Measurements from ENCODE around the gene CLIC6. TPM values are rescaled to one million over a fixed set of nuclear protein-coding genes. Genes with fewer than 3 reads are reported as not detected.

The CLIC6 gene
- total RNA-seq, 4 donors from 2014 or later, result 0.37 to 6.2 (median 1.6) TPM

- ATAC-seq (ENCODE audit: low FRiP score), result no peak
- no peak for TF ChIP-seq CTCF (IDR thresholded peaks at IDR 0.05)
- no peak for DNase-seq (ENCODE audit: low spot score)
Observed at GRCh38 chr21:34754690-34755647, 86.2 kb downstream of the CLIC6 start.

- TF ChIP-seq CTCF (IDR thresholded peaks at IDR 0.05), result no peak
- ATAC-seq (ENCODE audit: low FRiP score) (no peak), DNase-seq (ENCODE audit: low spot score) (no peak)
Observed at GRCh38 chr21:34761758-34762330, 93.0 kb downstream of the CLIC6 start.

- no peak for ATAC-seq (ENCODE audit: low FRiP score)
- TF ChIP-seq CTCF (IDR thresholded peaks at IDR 0.05), result no peak
- no peak for DNase-seq (ENCODE audit: low spot score)
Observed at GRCh38 chr21:34762786-34763185, 94.0 kb downstream of the CLIC6 start.

GRCh38 chr21:34764715-34765284, 96.0 kb downstream of the CLIC6 start:
- DNase-seq (ENCODE audit: low spot score), result no peak
- no peak for ATAC-seq (ENCODE audit: low FRiP score)
- TF ChIP-seq CTCF (IDR thresholded peaks at IDR 0.05), result no peak

GRCh38 chr21:34765619-34766018, 96.8 kb downstream of the CLIC6 start:
- no peak for TF ChIP-seq CTCF (IDR thresholded peaks at IDR 0.05)
- DNase-seq (ENCODE audit: low spot score) (no peak), ATAC-seq (ENCODE audit: low FRiP score) (no peak)

GRCh38 chr21:34766862-34767261, 98.1 kb downstream of the CLIC6 start:
- ATAC-seq (ENCODE audit: low FRiP score) (no peak), DNase-seq (ENCODE audit: low spot score) (no peak)
- TF ChIP-seq CTCF (IDR thresholded peaks at IDR 0.05), result no peak

Other genes starting within 250 kb of the CLIC6 start
- not detected for gene SMIM34, start 245.0 kb upstream of the CLIC6 start, total RNA-seq
- gene KCNE1, start 156.8 kb upstream of the CLIC6 start, total RNA-seq, result 10 to 100 TPM in 3 of 4 donors, 1 to 10 TPM in 1; 3.2 to 14.8 (median 12.1) TPM
- gene RCAN1, start 53.9 kb upstream of the CLIC6 start, total RNA-seq, result 10 to 100 TPM; 62.6 to 73.5 (median 68.7) TPM

Data from omental fat pad (tissue), 4 donors.